Fibroblast of the aortic adventitia (primary cell): ENCODE data around the gene TUBB6. TPM values are rescaled to one million over a fixed set of nuclear protein-coding genes. Genes with fewer than 3 reads are reported as not detected.

Experiments used
- DNase-seq: peaks from one replicate; pipeline ENCODE4 v3.0.0-alpha.2; 2010; ENCODE audit warnings: low read depth
- H3K4me3 ChIP-seq: 2 replicates; pipeline ENCODE4 v1.5.1; 2011; ENCODE audit warnings: low read depth, mild to moderate bottlenecking, control low read depth, low read length, moderate library complexity
- CTCF ChIP-seq: IDR thresholded peaks from 2 replicates; pipeline ENCODE4 v1.5.1; 2011; ENCODE audit warnings: mild to moderate bottlenecking, low read length, control low read depth, inconsistent platforms; ENCODE audit not compliant: insufficient read depth
- total RNA-seq: library from RNA; depleted of rRNA; stranded (reverse); fragments of >200 nt; gene quantifications from 2 replicates; pipeline ENCODE4 v1.2.3, GENCODE V29; 2012; ENCODE audit warnings: low replicate concordance

TUBB6 gene
- total RNA-seq, 1 donor = 358 TPM

- H3K4me3 ChIP-seq = no peak overlapping the region
- peak; percentile 26 for DNase-seq
- no peak for TF ChIP-seq CTCF
Observed at GRCh38 chr18:12362473-12363174, 54.6 kb downstream of the TUBB6 start.

- no peak for TF ChIP-seq CTCF
Observed at GRCh38 chr18:12366379-12366778, 58.3 kb downstream of the TUBB6 start.

GRCh38 chr18:12366784-12367183, 58.7 kb downstream of the TUBB6 start:
- no peak for DNase-seq
- TF ChIP-seq CTCF = no peak
- no peak overlapping the region for H3K4me3 ChIP-seq

More at GRCh38 chr18:12366379-12366778, 58.3 kb downstream of the TUBB6 start:
- no peak for DNase-seq
- no peak overlapping the region for H3K4me3 ChIP-seq

- TF ChIP-seq CTCF = no peak
- no peak for DNase-seq
- H3K4me3 ChIP-seq = no peak overlapping the region
Observed at GRCh38 chr18:12369211-12369610, 61.2 kb downstream of the TUBB6 start.

- H3K4me3 ChIP-seq = no peak overlapping the region
- DNase-seq = no peak
- no peak for TF ChIP-seq CTCF
Observed at GRCh38 chr18:12371590-12371989, 63.5 kb downstream of the TUBB6 start.

GRCh38 chr18:12372406-12372805, 64.4 kb downstream of the TUBB6 start:
- no peak for TF ChIP-seq CTCF
- no peak overlapping the region for H3K4me3 ChIP-seq
- DNase-seq = no peak

GRCh38 chr18:12373116-12373770, 65.2 kb downstream of the TUBB6 start:
- no peak for TF ChIP-seq CTCF
- peak; percentile 73 for DNase-seq
- no peak overlapping the region for H3K4me3 ChIP-seq
